HG03442 (cell line): ENCODE data around the gene ABCC9.
"Not testable (repeated sequence)": the region's sequence is repeated elsewhere in the genome, so short reads cannot be mapped to it uniquely, and the experiment has no call there.

Experiments
- ATAC-seq: cut with Tn5 transposase; IDR thresholded peaks from one replicate; pipeline ENCODE4 v1.9.1; 2021; ENCODE audit warnings: mild to moderate bottlenecking, moderate library complexity; ENCODE audit not compliant: unreplicated experiment

The ABCC9 gene

DNA sequence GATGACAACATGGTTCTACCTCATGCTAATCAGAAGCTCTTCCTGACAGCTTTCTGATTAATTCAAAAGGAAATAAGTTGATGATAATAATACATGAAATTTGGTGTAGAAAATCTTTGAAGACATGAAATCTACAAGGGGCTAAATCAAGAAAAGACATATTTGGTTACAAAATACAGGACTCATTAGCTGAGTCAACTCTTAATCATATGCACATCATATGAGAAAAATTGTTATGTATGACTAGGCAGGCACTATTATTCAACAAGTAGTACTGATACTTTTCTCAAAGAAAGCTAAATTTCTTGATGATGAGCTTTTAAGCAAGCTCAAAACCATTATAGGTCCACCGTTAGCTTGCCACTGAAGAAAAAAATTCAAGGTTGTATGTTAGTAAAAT lies 7.1 kb downstream of the ABCC9 start:
- no peak for ATAC-seq

DNA sequence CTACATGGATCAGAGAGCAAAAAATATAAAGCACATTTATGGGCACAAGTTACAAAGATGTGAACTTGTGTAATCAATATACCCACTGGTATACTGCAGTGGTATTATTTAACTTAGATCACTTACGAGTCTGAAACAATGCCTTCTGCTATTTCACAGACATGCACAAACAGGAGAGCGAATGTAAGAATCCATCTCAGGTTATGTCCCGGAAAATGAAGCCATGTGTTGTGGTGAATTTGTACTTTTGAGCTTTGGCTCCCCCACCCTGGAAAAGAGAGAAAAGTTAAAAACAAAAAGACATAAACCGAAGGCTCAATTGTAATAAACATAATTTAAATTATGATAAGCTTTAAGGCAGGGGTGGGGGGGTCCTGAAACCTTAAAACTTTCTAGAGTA lies 7.6 kb downstream of the ABCC9 start:
- no peak for ATAC-seq

DNA sequence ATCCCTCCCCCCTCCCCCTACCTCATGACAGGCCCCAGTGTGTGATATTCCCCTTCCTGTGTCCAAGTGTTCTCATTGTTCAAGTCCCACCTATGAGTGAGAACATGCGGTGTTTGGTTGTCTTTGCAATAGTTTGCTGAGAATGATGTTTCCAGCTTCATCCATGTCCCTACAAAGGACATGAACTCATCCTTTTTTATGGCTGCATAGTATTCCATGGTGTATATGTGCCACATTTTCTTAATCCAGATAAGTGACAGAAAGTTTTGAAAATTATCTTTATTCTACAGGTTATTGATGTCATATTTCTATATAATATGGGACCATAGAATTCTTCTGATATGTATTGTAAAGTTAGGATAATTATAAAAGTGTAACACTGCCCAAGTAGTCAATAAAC lies 11.3 kb downstream of the ABCC9 start:
- ATAC-seq = not testable (repeated sequence)

GRCh38 chr12:21925296-21925913 lies 15.8 kb downstream of the ABCC9 start:
- ATAC-seq = no peak

- no peak for ATAC-seq
Observed at GRCh38 chr12:21921436-21921835, 19.8 kb downstream of the ABCC9 start.

GRCh38 chr12:21918456-21918855 lies 22.8 kb downstream of the ABCC9 start:
- no peak for ATAC-seq

DNA sequence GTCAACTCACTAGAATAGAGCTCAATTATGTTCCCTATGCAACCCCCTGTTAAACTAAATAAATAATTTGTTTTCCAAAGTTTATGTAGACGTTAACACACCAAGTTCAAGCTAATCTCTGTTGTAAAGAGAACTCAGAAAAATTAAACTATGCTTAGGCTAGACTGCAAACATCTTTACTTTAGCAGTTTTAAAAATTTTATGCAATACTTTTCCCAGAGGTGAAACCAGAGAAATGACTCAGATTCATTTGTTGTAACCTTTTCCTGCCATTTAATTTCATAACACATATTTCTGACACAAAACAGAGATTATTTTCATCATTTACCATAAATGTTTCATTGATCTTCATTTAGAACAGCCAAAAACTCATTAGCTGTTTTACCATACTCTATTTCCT lies 27.4 kb downstream of the ABCC9 start:
- ATAC-seq = no peak

DNA sequence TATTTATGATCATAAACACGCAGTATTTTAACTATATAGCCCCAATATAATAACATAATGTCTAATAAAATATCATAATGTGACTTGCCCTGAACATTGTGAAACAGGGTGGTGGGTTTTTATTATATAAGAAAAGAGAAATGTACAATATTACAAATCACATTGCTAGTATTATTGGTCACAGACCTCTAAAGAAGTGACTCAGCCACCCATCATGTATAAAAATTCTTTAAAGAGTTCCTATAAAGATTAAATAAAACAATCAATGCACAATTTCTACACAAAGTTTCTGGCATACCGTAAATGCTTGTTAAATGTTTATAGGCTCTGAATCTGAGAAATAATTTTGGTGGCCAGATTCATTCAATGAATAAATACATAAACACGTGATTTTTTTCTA lies 28.9 kb downstream of the ABCC9 start:
- no peak for ATAC-seq

GRCh38 chr12:21911832-21912231 lies 29.4 kb downstream of the ABCC9 start:
- ATAC-seq = no peak

GRCh38 chr12:21910657-21911056 lies 30.6 kb downstream of the ABCC9 start:
- no peak for ATAC-seq

DNA sequence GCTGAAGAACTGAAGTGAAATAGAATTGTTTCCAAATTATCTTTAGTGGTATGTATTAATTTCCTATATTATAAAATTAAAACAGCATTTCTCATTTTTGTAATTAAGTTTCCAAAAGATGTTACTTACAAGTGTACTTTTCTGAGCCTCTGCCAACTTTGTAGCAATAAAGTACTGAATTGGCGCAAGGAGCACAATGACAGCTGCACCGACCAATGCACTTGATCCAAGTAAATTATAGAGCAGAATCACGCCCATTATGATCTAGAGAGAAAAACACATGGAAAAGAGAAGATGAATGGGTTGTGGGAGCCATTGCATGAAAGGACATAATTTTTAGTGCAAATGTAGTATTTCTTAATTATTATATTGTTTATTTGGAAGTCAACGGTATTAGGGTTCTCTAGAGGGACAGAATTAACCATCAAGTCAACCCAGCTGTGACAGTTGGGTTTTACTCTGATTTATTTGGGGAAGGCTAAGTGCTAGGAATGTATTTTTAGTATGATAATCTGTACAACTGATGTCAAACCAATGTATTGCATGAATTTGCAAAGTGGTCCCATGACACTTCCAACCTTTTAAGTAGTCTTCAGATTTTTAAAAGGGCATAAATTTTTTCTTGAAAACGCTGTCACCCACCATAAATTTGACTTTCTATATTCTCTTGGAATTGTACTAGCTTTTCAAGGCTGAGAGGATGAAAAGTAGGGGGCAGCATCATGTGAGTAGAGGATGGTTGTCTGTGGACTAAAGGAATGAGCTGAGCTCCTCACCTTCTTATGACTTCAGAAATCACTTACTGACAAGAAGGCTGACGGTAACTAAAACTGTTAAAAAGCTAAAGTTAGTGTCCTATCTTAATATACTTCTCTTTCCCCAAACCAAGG lies 33.0 kb downstream of the ABCC9 start:
- ATAC-seq = no peak

GRCh38 chr12:21906919-21907493 lies 34.2 kb downstream of the ABCC9 start:
- no peak for ATAC-seq

- not testable (repeated sequence) for ATAC-seq
Observed at GRCh38 chr12:21899532-21899931, 41.7 kb downstream of the ABCC9 start.

DNA sequence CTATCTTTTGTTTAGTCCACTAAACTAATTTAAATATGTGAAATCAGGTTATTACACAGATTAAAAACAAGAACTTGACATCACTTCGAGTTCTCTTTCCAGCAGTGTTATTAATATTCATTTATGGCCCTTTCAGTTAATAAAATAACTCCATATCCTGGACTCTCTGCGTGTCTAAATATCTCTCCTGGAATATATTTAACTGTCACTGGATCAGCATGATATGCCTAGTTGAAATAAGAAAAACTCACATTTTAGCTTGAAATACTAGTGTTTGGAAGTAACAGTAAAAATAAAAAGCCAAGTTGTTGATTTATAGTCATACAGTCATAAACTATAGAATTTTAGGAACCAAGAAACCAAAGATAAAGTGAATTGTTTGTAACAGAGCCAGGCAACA lies 45.6 kb downstream of the ABCC9 start:
- no peak for ATAC-seq

DNA sequence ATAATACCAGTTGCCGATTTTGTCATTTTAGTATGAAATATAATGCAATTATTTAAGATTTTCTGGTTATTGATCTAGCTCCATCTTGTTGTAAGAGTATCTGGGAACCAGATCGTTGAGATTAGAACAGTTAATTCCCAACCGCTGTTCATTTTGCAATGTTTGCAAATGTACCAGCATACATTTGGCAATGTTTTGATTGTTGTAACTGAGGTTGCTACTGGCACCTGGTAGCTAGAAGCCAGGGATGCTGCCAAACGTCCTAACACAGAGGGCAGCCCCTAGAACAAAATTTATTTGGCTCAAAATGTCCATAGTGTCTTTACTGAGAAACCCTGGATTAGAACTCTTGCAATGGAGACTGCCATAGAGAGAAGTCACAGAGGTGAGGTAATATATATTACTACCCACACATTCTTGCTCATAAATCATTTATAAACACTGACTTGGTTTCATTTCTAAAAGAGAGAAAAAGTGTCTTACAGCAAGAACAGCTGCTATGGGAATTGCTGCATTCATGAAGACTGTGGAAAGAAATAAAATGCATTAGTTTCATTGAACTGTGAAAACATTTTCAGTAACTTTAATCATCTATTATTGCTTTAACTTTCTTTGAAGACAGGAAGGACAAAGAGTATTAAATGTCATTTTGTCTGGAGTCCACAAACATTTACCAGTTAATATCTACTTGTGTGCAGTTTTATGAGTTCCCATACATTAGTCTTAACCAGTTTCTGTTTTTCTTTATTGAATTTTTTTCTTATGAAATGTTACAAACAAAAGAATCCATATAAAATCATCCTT lies 46.2 kb downstream of the ABCC9 start:
- ATAC-seq = no peak

DNA sequence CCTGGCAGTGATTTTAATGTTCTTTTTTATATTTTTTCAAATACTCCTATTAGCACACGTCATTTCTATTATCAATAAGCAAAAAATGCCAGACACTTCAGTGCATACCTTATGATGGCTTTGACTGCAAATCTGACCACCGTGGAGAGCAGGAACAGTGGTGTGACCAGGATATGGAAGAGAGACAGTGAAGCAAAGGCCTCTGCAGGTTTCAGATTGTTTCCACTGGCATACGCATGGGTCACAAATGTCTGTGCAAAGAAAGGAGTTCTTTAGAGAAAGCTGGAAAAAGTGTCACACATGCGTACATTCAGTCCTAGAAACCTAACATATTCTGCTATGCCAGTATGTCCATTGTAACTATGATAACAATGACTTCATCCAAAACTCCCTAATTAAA lies 47.3 kb downstream of the ABCC9 start:
- ATAC-seq = no peak

DNA sequence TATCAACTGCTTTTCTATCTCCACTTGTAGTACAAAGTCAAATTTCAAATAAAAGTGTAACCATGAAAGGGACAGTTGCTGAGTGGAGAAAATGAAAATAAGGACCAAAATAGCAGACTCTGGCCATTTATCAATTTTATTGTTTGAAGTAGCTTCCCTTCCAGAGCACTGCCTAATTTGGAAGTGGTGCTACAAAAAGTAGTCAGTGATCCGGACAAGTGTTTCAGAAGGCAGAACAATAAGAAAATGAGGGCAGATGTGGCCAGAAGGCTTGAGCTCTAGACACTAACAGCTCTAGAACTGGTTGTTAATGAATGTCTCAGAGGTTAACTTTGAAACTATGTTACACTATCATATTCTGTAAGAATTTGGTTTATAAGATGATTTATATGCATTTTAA lies 48.9 kb downstream of the ABCC9 start:
- no peak for ATAC-seq

DNA sequence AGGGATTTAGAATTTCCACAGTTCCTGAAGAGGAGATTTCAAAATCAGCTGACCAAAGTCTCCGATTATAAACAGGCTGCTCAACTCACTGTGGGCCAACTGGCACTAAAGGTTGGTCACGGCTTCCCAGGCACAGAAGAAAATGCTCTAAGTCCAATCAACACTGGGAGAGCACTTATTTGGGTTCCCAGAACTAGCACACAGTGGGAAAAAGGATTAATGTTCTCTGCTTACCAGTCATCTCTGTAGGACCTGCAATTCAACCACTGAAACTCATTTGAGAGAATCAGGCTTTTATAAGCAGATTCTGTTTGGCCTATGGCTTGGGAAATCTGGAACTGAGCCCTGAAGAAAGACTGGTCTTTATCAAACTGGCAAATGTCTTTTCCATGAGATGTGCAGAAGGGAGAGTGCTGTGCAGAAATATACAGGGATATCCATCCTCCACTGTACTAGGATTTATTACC lies 49.4 kb downstream of the ABCC9 start:
- ATAC-seq = no peak

DNA sequence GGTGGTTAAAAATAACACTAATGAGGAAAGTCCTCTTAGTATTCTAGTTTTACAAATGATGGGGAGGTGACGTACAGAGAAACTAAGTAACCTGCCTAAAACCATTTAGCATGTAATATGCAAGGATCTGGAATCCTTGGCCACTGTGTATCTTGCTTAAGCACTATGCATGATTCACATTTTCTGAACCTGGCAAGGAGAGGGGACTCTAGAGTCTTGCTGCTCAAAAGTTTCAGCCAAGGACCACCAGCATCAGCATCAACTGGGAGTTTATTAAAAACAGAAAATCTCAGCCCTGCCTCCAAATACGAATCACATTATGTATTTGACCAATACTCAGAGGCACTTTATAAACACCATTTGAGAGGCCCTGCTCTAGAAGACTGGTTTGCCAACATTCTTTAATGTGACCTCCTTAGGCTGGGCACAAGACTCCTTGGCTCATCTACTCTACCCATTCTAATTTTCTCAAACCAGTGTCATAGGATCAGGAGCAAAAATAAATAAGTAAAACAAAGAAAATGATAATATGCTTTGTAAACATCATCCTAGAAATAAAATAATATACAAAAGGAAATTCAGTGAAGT lies 52.9 kb downstream of the ABCC9 start:
- ATAC-seq = no peak

GRCh38 chr12:21884936-21885335 lies 56.3 kb downstream of the ABCC9 start:
- ATAC-seq = no peak

- ATAC-seq = no peak
Observed at GRCh38 chr12:21882635-21883034, 58.6 kb downstream of the ABCC9 start.
